ENCODE results near the gene FGF8.

- no peak for TF ChIP-seq CTCF (IDR thresholded peaks at IDR 0.05; ENCODE audit: low read depth, low read length)
- no peak for TF ChIP-seq POLR2A (IDR thresholded peaks at IDR 0.05; ENCODE audit: extremely low read depth, insufficient read length)
- TF ChIP-seq MAX (IDR thresholded peaks at IDR 0.05; ENCODE audit: low read depth, low read length), result no peak
These were observed 375 bp upstream of the FGF8 start for GRCh38 chr10:101776161-101776817.

Data from NB4 (cell line).